T follicular helper cell (primary cell): Measurements from ENCODE around the gene ARIH2.

Source experiments
- DNase-seq: peaks from one replicate; pipeline ENCODE4 v3.0.0-alpha.2; 2020; ENCODE audit warnings: low read depth

The ARIH2 gene

GRCh38 chr3:48974076-48974864, 55.6 kb downstream of the ARIH2 start:
- no peak for DNase-seq

- no peak for DNase-seq
Measured at GRCh38 chr3:48979451-48979850, 60.8 kb downstream of the ARIH2 start.

- DNase-seq = no peak
Measured at GRCh38 chr3:48980295-48980694, 61.7 kb downstream of the ARIH2 start.

DNA sequence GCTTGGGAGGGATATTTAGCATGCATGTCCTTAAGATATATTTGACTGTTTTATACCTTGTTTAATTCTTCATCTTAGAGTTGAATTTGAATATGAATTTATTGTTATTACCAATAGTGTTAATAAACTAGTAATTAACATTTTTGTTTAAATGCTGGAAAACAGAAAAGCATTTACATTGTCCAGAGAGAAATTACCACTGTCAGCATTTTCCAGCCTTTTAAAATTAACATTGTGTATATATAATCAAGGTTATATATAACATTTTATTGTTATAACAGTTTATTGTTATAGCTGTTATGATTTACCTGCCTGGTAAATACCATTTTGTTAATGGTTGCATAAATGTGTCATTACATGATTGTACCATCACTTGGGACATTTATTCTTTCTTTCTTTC, 63.4 kb downstream of the ARIH2 start:
- DNase-seq = no peak

DNA sequence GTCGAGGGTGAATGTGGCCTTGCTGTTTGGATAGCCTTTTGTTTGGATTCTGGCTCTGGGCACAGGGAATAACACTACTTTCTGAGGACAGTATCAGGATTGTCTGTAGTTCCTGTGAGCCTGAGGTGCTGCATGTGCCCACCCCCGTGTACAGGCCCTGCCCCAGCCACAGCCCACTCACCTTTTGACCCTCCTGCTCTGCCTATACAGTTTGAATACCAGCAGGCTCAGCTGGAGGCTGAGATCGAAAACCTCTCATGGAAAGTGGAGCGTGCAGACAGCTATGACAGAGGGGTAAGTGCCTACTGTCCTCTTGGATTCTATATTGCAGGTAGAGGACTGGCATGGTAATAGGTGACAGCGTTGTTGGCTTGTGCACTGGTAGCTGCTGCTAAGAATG, 64.0 kb downstream of the ARIH2 start:
- DNase-seq = no peak

DNA sequence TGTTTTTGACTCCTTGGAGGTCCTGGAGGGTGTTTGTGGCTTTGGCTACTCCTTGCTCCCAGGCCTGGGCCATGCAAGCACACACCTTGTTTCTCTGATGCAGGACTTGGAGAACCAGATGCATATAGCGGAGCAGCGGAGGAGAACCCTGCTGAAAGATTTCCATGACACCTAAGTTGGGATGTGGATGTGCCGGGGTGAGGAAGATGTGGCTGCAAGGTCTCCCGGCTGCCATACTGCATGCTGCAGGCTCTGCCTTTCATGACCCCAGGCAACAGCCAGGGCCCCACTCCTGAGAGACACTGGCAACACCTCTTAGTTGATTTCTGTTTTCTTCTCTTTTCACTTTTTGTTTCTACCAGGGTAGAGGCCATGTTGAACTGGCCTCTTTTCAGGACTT, 64.5 kb downstream of the ARIH2 start:
- DNase-seq = no peak

DNA sequence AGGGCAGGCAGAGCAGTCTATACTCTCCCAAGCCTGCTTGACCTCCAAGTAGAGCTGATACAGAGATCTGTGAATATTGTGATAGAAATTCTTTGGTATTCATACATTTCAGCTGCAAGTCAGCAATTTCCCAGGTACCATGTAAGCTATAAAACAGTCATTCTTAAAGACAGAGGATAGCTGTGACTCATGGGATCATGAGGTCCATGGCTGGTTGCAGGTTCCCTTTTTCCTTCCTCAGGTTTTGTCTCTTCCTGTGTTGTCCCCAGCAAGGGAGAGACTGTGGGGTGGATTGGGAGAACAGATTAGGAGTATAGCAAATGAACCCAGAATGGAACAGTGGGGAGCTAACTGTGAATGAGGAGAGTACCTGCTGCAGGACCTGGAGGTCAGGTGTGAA, 66.0 kb downstream of the ARIH2 start:
- no peak for DNase-seq

GRCh38 chr3:48985831-48986376, 67.3 kb downstream of the ARIH2 start:
- DNase-seq = no peak

DNA sequence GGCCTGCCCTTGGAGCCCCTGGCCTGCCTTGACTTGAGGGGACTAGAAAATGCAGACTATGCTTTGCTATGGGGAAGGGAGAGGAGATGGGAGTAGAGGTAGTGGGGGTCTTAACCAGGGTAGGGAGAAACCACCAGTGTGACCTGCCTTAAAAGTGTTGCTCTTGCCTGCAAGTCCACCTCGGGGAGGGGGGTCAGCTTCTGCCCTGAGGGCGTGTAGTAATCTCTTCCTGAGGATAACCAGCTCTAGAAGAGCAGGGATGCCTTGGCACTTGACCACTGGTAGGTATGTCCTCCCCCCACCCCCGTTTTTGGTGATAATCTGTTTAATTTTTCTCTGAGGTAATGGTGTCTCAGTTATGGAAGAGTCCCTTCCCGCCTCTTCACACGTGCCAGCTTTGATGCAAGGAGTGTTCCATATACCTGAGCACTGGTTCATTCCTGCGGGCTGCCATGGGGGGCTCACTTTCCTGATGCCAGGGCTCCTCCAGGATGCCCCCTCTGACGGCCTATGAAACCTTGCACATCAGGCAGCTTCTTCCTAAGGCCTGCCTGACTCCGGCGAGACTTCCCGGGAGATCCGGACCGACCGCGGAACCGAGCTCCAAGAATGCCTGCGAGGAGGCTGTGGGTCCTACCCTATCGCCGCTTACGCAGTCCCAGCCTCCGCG, 70.6 kb downstream of the ARIH2 start:
- DNase-seq = no peak

DNA sequence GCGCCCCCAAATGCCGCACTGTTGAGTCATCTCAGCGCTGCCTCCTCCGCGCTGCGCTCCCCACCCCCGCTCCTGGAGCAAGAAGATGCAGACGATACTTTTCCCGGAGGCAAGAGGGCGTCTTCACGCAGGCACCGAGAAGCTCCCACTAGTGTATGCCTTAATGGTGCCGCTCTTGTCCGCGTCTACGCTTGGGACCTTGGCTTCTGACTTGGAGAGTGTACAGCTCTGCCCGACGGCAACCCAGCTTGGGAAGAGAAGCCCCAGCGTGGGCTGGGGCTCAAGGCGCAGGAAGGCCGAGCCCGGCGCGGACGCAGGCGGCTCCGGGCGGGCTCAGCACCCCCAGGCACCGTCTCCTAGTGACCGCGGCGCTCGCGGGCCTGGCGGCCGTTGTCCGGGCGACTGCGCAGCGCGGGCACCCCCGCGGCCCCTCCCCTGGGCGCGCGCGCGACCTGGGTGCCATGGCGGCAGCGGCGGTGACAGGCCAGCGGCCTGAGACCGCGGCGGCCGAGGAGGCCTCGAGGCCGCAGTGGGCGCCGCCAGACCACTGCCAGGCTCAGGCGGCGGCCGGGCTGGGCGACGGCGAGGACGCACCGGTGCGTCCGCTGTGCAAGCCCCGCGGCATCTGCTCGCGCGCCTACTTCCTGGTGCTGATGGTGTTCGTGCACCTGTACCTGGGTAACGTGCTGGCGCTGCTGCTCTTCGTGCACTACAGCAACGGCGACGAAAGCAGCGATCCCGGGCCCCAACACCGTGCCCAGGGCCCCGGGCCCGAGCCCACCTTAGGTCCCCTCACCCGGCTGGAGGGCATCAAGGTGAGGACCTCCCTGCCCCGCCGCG, 71.4 kb downstream of the ARIH2 start, which contains the start of gene P4HTM:
Gene P4HTM, plus strand, starts transcription at position 446 of the 840 bp plus-strand sequence. Its CDS starts 16 bp downstream, at position 462.
- peak; percentile 70 for DNase-seq

GRCh38 chr3:48990636-48991469, 72.2 kb downstream of the ARIH2 start:
- DNase-seq = peak; percentile 17

DNA sequence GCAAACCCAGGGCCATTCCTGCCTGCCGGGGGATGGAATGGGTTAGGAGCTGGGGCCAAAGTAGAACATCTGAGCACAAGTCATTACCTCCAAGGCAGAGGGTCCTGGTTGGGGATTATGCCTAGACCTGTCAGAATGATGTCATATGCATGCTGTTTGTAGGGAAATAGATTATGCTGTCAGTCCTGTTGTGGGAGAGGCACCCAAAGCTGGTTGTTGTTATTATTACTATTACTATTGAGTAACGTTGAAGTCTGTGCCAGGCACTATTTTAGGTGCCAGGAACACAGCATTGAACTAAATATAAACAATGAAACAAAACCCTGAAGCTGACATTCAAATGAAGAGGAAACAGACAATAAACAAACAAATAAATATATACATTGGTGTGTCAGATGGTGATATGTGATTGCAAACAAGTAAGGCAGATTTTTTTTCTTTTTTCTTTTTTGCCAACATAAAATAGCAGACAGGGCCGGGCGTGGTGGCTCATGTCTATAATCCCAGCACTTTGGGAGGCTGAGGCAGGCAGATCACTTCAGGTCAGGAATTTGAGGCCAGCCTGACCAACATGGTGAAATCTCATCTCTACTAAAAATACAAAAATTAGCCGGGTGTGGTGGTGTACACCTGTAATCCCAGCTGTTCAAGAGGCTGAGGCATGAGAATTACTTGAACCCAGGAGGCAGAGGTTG, 73.4 kb downstream of the ARIH2 start:
- no peak for DNase-seq

DNA sequence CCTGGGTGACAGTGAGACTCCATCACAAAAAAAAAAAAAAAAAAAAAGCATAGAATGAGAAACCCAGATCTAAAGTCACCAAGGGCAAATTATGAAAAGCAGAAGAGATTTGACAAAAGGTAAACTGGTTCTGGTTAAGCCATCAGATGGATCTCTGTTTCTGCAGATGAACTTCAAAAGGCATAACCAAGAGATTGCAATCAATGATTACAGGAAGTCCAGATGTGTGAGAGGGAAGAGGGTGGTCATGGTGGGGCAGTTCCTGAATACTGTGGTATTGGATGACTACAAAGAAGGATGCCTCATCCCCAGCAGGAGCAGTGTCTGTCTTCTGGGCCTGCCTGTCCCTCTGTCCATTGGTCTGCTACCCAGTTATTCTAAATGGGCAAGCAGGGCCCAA, 75.2 kb downstream of the ARIH2 start:
- DNase-seq = no peak

GRCh38 chr3:48996640-48997039, 78.0 kb downstream of the ARIH2 start:
- DNase-seq = no peak

DNA sequence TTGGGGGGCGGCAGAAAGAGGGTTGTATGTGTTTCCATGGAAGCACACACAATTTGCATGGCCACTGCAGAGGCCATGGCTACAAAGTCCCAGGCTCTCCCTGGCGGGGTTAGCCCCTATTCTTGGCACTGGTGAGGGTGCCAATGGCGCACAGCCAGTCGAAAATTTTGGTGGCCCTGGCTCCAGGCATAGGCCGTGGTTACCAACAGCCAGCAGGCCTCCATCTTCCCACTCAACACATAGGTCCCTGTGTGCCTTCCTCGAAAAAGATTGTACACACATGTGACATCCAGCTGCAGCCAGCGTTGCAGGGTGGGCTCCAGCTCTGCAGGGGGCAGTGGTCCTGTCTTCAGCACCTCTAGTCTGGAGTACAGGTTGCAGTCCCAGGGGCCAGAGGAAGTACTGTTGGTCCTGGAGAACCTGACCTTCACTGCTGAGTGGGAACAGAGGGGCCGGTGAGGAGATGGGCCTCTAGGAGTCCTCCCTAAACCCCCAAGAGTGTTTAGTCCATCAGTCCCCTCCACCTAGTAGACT, 78.5 kb downstream of the ARIH2 start:
- DNase-seq = no peak

DNA sequence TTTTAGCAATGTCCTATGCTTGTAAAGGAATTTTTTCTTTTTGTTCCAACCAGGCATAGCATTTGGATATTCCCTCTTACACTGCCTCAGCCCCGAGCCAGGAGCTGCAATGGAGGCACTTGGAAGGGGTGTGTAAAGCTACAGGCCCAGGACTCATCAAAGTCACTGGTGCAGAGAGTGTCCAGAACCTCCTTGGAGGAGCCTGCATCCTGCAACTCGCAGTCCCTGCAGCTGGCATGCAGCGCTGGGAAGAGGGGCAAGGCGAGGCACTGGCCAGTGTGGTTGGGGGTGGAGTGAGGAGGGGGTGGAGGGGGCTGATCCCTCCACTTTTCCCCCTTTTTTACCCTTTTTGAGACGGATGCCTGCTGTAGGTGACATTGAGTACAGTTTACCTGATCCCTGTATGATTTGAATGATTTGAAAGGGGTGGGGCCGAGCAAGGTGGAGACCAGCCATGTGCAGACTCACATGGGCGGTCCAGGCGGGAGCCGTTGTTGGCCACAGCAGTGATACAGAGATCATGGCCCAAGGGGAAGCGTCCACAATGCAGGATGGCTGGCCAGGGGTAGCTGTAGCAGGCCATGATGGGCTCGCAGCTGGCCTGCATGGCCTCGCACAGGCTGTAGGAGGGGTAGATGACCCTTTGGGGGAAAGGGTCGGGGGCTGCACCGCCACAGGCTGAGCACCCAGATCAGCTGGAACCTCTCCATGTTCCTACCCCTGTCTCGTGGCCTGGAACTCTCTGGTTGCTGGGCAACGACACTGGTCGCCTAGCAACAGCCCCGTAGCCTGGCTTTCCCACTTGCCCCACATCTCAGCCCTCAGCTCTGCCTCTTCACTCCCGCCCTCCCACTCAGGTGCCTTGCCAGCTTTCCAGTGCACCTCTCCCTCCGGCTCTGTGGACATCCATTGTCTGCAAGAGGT, 79.3 kb downstream of the ARIH2 start:
- DNase-seq = no peak

- DNase-seq = no peak
Measured at GRCh38 chr3:48999085-48999858, 80.6 kb downstream of the ARIH2 start.

DNA sequence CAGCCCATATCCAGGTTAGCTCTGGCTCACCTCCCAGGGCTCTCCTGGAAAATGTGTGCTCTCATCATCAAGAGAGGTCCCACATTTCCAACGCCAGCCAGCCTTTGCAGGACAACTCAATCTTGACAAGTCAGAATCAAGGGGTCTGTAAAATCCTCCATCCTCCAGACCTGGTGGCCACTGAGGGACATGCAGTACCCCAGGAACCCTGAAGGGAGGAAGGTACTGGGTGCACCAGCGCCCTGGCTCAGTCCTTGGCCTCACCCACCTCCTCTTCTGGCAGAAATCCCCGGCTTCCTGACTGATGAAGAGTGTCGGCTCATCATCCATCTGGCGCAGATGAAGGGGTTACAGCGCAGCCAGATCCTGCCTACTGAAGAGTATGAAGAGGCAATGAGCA, 82.5 kb downstream of the ARIH2 start:
- DNase-seq = no peak
